RWPE1 (cell line): ENCODE data around the gene GARIN5B.

Experiments used
- CTCF ChIA-PET: fragments of 350-600 bp; sonication (Branson Sonifier 250); formaldehyde crosslinking; extraction: SDS; loops from one replicate; lab custom pipeline; 2021; lab: Yijun Ruan, JAX
- POLR2A ChIA-PET: fragments of 400-600 bp; formaldehyde crosslinking; extraction: SDS; loops from one replicate; lab custom pipeline; 2020; ENCODE audit warnings: antibody characterized with exemption; ENCODE audit not compliant: low non-redundant PET; lab: Yijun Ruan, JAX
- DNase-seq: peaks from one replicate; pipeline ENCODE4 v3.0.0; 2012; ENCODE audit warnings: low spot score
- H3K27ac ChIP-seq: fragments of 450-650 bp; 2 replicates; pipeline ENCODE4 v1.5.1; 2017
- CTCF ChIP-seq: fragments of 450-650 bp; conservative IDR thresholded peaks from 2 replicates; pipeline ENCODE4 v1.5.1; 2017; ENCODE audit warnings: low read depth, mild to moderate bottlenecking

Gene GARIN5B

DNA sequence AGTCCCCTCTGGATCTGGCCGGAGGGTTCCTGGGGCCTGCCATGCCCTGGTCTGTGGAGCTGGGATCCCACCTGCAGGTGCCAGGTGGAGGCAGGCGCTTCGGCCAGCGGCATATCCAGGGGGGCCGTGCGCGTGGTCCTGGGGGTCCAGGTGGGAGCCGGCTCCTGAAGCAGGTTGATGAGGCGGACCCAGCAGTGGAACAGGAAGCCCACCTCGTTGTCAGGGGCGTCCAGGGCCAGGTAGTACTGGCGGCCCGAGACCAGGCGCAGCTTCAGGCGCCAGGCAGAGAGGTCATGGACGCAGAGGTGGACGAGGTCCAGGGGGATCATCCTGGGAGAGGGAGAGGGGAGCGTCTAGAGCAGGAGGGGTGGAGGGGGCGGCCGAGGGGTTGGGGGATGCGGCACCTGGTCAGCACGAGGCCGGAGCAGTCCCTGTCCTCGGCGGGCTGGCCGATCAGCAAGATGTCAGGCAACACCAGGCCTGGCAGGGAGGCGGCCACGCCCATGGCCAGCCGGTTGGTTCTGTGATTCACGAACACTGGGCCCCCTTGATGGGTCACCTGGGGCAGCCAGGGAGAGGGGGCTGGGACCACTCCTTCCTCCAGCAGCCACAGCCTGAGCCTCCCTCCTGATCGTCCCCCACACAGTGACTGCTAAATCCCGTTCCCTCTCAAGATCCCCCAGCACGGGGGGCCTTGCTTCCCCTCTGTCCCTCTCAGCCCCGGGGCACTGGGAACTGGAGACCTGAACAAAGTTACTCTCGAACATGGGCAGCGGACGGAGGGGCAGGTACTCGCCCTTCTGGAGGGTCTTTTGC is 678 bp downstream of the GARIN5B start:
- TF ChIP-seq CTCF: no peak
- ChIA-PET POLR2A (no interaction called here), CTCF (no interaction called here)
- no peak for DNase-seq
- H3K27ac ChIP-seq: no peak overlapping the region

DNA sequence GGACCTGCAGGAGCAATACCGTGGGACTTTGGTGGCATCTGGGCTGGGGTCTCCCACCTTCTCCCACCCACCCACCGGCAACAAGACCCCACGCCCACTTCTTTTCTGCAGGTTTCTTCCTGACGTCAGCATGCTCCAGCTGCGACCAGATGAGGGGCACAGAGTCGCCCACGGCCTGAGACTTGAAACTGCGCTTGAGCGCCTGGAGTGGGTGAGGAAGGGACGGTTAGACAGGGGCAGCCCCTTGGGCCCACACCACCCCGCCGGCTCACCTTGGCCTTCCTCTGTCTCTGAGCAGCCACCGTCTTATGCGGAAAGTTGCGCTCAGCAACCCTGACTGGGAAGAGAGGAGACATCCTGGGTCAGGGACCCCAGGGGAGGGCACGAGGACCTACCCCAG is 2.2 kb downstream of the GARIN5B start:
- H3K27ac ChIP-seq: no peak overlapping the region
- TF ChIP-seq CTCF: no peak
- CTCF ChIA-PET: interaction anchor here (0.5 kb wide), 1 partner anchor 19 kb away, joined by 3 read pairs; no protein-coding TSS in a partner anchor
- POLR2A ChIA-PET: interaction anchor here (0.6 kb wide), 1 partner anchor 45 kb away, joined by 6 read pairs; no protein-coding TSS in a partner anchor
- DNase-seq: no peak

- no peak for TF ChIP-seq CTCF
- ChIA-PET POLR2A (interaction anchor here (0.7 kb wide), 1 partner anchor 933 kb away, joined by 5 read pairs; no protein-coding TSS in a partner anchor), CTCF (interaction anchor here (0.6 to 0.7 kb wide), 2 partner anchors 25 to 192 kb away, joined by 4 to 5 read pairs; partner anchors contain the start of gene TMEM238)
- DNase-seq: no peak
- H3K27ac ChIP-seq: peak overlapping the region; percentile 7; the same call in 1 of the 2 replicates
Observed at GRCh38 chr19:55358943-55359908, 3.8 kb downstream of the GARIN5B start.

GRCh38 chr19:55358493-55358892 is 4.6 kb downstream of the GARIN5B start:
- DNase-seq: no peak
- ChIA-PET POLR2A (no interaction called here), CTCF (no interaction called here)
- H3K27ac ChIP-seq: no peak overlapping the region
- TF ChIP-seq CTCF: no peak

- peak overlapping the region; percentile 97 for H3K27ac ChIP-seq
- DNase-seq: no peak
- ChIA-PET CTCF (interaction anchor here (0.5 to 0.6 kb wide), 2 partner anchors 54 to 195 kb away, joined by 3 read pairs; no protein-coding TSS in a partner anchor), POLR2A (interaction anchor here (1.2 kb wide), 1 partner anchor 16 kb away, joined by 4 read pairs; no protein-coding TSS in a partner anchor)
- TF ChIP-seq CTCF: no peak
Observed at GRCh38 chr19:55355213-55355821, 7.7 kb downstream of the GARIN5B start.
